ENCODE results near the gene DTX3.

- TF ChIP-seq POLR2A (IDR thresholded peaks at IDR 0.05), result no peak
- TF ChIP-seq CTCF (IDR thresholded peaks at IDR 0.05), result no peak
These were observed 32.5 kb upstream of the DTX3 start for GRCh38 chr12:57571926-57572762.
